AG04449 (cell line): Measurements from ENCODE around the gene ERN1.

Experiments
- CTCF ChIA-PET: fragments of 350-600 bp; formaldehyde crosslinking; extraction: SDS; loops from one replicate; lab custom pipeline; 2021; ENCODE audit warnings: antibody characterized with exemption; lab: Yijun Ruan, JAX
- POLR2A ChIA-PET: fragments of 400-600, 350-600 bp; formaldehyde crosslinking; extraction: SDS; loops from one replicate; lab custom pipeline; 2020; ENCODE audit warnings: antibody characterized with exemption, inconsistent platforms; lab: Yijun Ruan, JAX
- DNase-seq: peaks from one replicate; pipeline ENCODE4 v3.0.0-alpha.2; 2010; ENCODE audit warnings: low read depth, low spot score
- H3K4me3 ChIP-seq: 2 replicates; pipeline ENCODE4 v1.5.1; 2011; ENCODE audit warnings: low read depth, mild to moderate bottlenecking, control low read depth, low read length
- CTCF ChIP-seq: IDR thresholded peaks from one replicate; pipeline ENCODE4 v1.5.1; 2011; ENCODE audit warnings: mild to moderate bottlenecking, moderate library complexity, low read length, control low read depth, inconsistent platforms; ENCODE audit not compliant: insufficient read depth; ENCODE audit errors: missing control alignments

ERN1 gene

GRCh38 chr17:64087252-64088005, 42.5 kb downstream of the ERN1 start:
- DNase-seq = no peak
- no peak overlapping the region for H3K4me3 ChIP-seq
- CTCF ChIA-PET = interaction anchor here (0.6 to 2.0 kb wide), 4 partner anchors 13 to 46 kb away, joined by 3 to 8 read pairs (median 6); no protein-coding TSS in a partner anchor
- TF ChIP-seq CTCF = no peak
- POLR2A ChIA-PET = no interaction called here

- CTCF ChIA-PET = interaction anchor here (0.9 to 1.2 kb wide), 2 partner anchors 9 to 13 kb away, joined by 3 read pairs; no protein-coding TSS in a partner anchor
- POLR2A ChIA-PET = no interaction called here
- H3K4me3 ChIP-seq = no peak overlapping the region
- DNase-seq = no peak
- TF ChIP-seq CTCF = no peak
Measured at GRCh38 chr17:64085650-64086005, 44.3 kb downstream of the ERN1 start.

- no peak for TF ChIP-seq CTCF
- ChIA-PET CTCF (interaction anchor here (0.9 to 1.5 kb wide), 3 partner anchors 9 to 59 kb away, joined by 3 read pairs; no protein-coding TSS in a partner anchor), POLR2A (no interaction called here)
- DNase-seq = no peak
- H3K4me3 ChIP-seq = no peak overlapping the region
Measured at GRCh38 chr17:64084940-64085649, 44.8 kb downstream of the ERN1 start.

GRCh38 chr17:64084086-64084939, 45.6 kb downstream of the ERN1 start:
- H3K4me3 ChIP-seq = no peak overlapping the region
- POLR2A ChIA-PET = interaction anchor here (0.7 kb wide), 1 partner anchor 49 kb away, joined by 3 read pairs; no protein-coding TSS in a partner anchor
- CTCF ChIA-PET = interaction anchor here (0.7 to 2.8 kb wide), 4 partner anchors 12 to 83 kb away, joined by 3 to 14 read pairs (median 3); no protein-coding TSS in a partner anchor
- no peak for DNase-seq
- no peak for TF ChIP-seq CTCF

GRCh38 chr17:64083563-64084085, 46.3 kb downstream of the ERN1 start:
- ChIA-PET CTCF (interaction anchor here (0.7 to 2.8 kb wide), 4 partner anchors 13 to 83 kb away, joined by 3 to 14 read pairs (median 3); no protein-coding TSS in a partner anchor), POLR2A (no interaction called here)
- TF ChIP-seq CTCF = no peak
- no peak for DNase-seq
- H3K4me3 ChIP-seq = no peak overlapping the region
